HFFc6 (cell line): ENCODE measurements around the gene RBKS. TPM values are rescaled to one million over a fixed set of nuclear protein-coding genes. Genes with fewer than 3 reads are reported as not detected.
A peak's percentile ranks its signal among the peaks of the same experiment; 100 is the strongest.

ENCODE experiments used
- DNase-seq: peaks from one replicate; pipeline ENCODE4 v3.0.0-alpha.2; 2018
- H3K27ac Mint-ChIP-seq: 2 replicates; pipeline ENCODE4 v1.8.0; 2020; ENCODE audit warnings: mild to moderate bottlenecking, mixed read lengths
- H3K27me3 Mint-ChIP-seq: 2 replicates; pipeline ENCODE4 v1.8.0; 2021; ENCODE audit warnings: mild to moderate bottlenecking, moderate library complexity, mixed read lengths; ENCODE audit not compliant: insufficient read depth
- H3K36me3 Mint-ChIP-seq: 2 replicates; pipeline ENCODE4 v1.8.0; 2021; ENCODE audit warnings: low read depth, mixed read lengths
- H3K4me1 Mint-ChIP-seq: 2 replicates; pipeline ENCODE4 v1.8.0; 2020; ENCODE audit warnings: low read depth, mixed read lengths
- H3K4me3 Mint-ChIP-seq: 2 replicates; pipeline ENCODE4 v1.8.0; 2020; ENCODE audit warnings: mild to moderate bottlenecking, moderate library complexity, mixed read lengths
- H3K9me3 Mint-ChIP-seq: 2 replicates; pipeline ENCODE4 v1.8.0; 2020; ENCODE audit warnings: mild to moderate bottlenecking, mixed read lengths
- CTCF ChIP-seq: fragments of 200-600 bp; sonication (generic); IDR thresholded peaks from 2 replicates; pipeline ENCODE4 v1.5.0; 2021; ENCODE audit warnings: antibody characterized with exemption, mild to moderate bottlenecking
- total RNA-seq, 6 experiments: library from RNA; stranded (reverse); fragmentation: NEBNext Ultra II Directional; extraction: Animal tissue kit (Norgen Biotek cat#: 25700); gene quantifications; 2 replicates in 1 of 6; 3 replicates in 5 of 6; pipeline ENCODE4 v1.2.3, GENCODE V29; 2021

RBKS gene
- total RNA-seq, 6 experiments from 2014 or later = 1.8 to 3.1 (median 2.7) TPM

- no peak for TF ChIP-seq CTCF
- DNase-seq = peak; percentile 41
- Mint-ChIP-seq H3K27me3 (no peaks in the 10 kb centered on the region; the same call in 1 of the 2 replicates), H3K36me3 (peaks cover 16% of the 10 kb centered on the region), H3K27ac (peak overlapping the region; percentile 69), H3K9me3 (peaks cover 16% of the 10 kb centered on the region), H3K4me1 (peaks cover 53% of the 10 kb centered on the region), H3K4me3 (no peak overlapping the region; the same call in 1 of the 2 replicates)
These were observed 34.7 kb downstream of the RBKS start for GRCh38 chr2:27855476-27855875.

GRCh38 chr2:27854229-27854862 lies 35.8 kb downstream of the RBKS start:
- peaks cover 42% of the 10 kb centered on the region for H3K4me1 Mint-ChIP-seq
- H3K27ac Mint-ChIP-seq = no peak overlapping the region
- H3K4me3 Mint-ChIP-seq = no peak overlapping the region

GRCh38 chr2:27852691-27853090 lies 37.5 kb downstream of the RBKS start:
- peaks cover 32% of the 10 kb centered on the region for H3K4me1 Mint-ChIP-seq
- no peak overlapping the region for H3K27ac Mint-ChIP-seq
- H3K36me3 Mint-ChIP-seq = peaks cover 7% of the 10 kb centered on the region
- TF ChIP-seq CTCF = no peak
- no peaks in the 10 kb centered on the region; the same call in 1 of the 2 replicates for H3K27me3 Mint-ChIP-seq
- H3K4me3 Mint-ChIP-seq = no peak overlapping the region
- peaks cover 4% of the 10 kb centered on the region for H3K9me3 Mint-ChIP-seq
- DNase-seq = no peak

More at GRCh38 chr2:27854229-27854862, 35.8 kb downstream of the RBKS start:
- H3K9me3 Mint-ChIP-seq = peaks cover 16% of the 10 kb centered on the region
- H3K36me3 Mint-ChIP-seq = peaks cover 20% of the 10 kb centered on the region
- TF ChIP-seq CTCF = no peak; the same call in 1 of the 2 replicates
- H3K27me3 Mint-ChIP-seq = no peaks in the 10 kb centered on the region; the same call in 1 of the 2 replicates
- DNase-seq = no peak

- no peak for DNase-seq
- Mint-ChIP-seq H3K4me3 (no peak overlapping the region), H3K27ac (no peak overlapping the region), H3K4me1 (peaks cover 11% of the 10 kb centered on the region), H3K27me3 (no peaks in the 10 kb centered on the region; the same call in 1 of the 2 replicates), H3K36me3 (peaks cover 4% of the 10 kb centered on the region; the same call in 1 of the 2 replicates), H3K9me3 (no peaks in the 10 kb centered on the region)
- no peak for TF ChIP-seq CTCF
These were observed 40.5 kb downstream of the RBKS start for GRCh38 chr2:27849558-27850205.

GRCh38 chr2:27847333-27847732 lies 42.9 kb downstream of the RBKS start:
- Mint-ChIP-seq H3K27ac (no peak overlapping the region), H3K36me3 (peaks cover 4% of the 10 kb centered on the region; the same call in 1 of the 2 replicates), H3K9me3 (no peaks in the 10 kb centered on the region), H3K4me3 (no peak overlapping the region), H3K4me1 (peaks cover 11% of the 10 kb centered on the region), H3K27me3 (no peaks in the 10 kb centered on the region; the same call in 1 of the 2 replicates)
- no peak for DNase-seq
- no peak for TF ChIP-seq CTCF
